NCI-H524 treated with DMSO at 0.1 percent for 48 hours (cell line): ENCODE results near the gene POLL.

Source experiments
- DNase-seq: peaks from one replicate; lab custom pipeline; 2025; lab: John Stamatoyannopoulos, UW

POLL gene

DNA sequence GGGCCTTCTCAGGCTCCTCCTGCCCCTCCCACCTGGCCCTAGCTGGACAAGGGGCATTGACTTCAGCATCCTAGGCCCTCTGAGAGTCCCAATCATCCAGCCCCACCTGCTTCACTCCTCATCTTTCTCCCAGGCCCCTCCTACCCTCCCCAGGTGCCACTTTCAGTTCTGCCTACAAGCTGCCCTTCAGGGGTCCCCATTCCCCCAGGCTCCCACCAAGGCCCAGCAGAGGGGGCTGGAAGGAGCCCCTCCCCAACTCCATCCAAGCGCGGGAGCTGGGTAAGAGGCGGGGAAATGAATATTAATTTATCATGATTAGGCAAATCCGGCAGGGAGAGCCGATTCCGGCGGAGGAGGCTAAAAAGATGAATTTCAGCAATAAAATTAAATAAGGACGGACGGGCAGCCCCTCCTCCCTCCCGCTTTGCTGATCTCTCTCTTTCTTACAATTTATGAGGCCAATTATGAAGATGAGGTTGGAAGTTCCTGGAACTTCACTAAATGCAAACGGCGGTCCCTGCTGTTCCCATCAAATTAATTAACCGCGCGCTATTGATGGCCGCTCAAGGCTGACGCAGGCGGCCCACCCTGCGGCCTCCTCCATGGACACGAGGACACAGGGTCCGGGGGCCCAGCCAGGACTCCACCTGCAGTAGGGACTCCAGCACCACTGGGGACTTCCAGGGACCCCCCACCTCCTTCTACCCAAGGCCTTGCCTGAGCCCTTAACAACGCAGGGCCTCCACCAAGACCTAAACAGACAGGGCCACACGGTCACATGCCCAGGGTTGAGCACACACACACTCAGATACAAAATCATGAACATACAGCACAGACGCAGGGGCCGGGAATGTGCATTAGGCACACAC lies 13.9 kb downstream of the POLL start:
- no peak for DNase-seq

DNA sequence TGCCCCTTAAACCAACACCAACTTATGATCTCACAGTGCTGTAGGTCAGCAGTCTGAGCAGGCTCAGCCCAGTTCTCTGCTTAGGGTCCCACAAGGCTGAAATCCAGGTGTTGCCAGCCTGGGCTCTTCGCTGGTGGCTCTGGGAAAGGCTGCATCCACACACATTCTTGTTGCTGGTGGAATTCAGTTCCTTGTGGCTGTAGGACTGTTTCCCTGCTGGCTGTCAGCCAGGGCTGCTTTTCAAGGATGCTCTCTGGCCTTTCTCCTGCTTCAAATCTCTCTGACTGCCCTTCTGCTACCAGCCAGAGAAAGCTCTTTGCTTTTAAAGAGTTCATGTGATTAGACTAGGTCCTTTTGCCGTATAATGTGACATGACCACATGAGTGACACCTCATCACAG lies 15.3 kb downstream of the POLL start:
- DNase-seq: no peak

DNA sequence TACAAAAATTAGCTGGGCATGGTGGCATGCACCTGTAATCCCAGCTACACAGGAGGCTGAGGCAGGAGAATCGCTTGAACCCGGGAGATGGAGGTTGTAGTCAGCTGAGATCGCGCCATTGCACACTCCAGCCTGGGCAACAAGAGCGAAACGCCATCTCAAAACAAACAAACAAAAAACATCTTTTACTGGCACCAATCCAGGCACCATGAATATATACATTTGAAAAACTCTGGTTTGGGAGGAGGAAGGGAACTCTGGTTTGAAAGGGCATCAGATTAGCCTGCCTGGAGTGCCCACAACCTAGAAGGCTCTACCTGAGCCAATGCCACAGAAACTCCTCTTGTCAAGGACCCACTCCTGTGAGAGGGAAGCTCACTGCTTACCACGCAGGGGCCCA lies 15.9 kb downstream of the POLL start:
- DNase-seq: no peak

DNA sequence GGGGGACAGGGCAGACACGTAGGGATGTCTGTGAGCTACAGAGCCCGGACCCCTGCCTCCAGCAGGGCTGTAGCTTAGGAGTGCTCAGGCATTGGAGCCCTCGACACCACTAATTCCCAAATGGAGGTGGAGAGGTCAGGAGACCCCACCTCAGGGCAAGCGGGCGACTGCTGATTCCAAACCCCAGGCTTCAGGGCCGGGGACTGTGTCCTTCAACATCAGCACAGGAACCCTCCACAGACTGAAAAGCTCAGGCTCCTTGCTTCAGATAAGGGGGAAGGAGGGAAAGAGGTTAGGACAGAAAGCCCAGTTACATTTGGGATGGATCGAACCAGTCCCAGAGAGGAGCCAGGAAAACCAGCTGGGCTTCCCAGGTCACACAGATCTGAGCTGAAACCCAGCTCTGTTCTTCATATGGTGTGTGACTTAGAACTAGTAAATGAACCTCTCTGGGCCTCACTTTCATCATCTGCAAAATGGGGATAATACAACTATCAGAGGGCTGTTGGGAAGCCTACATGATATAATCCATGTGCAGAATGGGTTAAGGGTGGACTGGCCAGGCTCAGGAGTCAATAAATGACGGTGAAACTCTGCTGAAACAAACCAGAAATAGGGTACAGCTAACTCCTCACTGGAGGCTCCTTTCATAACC lies 16.7 kb downstream of the POLL start:
- no peak for DNase-seq

DNA sequence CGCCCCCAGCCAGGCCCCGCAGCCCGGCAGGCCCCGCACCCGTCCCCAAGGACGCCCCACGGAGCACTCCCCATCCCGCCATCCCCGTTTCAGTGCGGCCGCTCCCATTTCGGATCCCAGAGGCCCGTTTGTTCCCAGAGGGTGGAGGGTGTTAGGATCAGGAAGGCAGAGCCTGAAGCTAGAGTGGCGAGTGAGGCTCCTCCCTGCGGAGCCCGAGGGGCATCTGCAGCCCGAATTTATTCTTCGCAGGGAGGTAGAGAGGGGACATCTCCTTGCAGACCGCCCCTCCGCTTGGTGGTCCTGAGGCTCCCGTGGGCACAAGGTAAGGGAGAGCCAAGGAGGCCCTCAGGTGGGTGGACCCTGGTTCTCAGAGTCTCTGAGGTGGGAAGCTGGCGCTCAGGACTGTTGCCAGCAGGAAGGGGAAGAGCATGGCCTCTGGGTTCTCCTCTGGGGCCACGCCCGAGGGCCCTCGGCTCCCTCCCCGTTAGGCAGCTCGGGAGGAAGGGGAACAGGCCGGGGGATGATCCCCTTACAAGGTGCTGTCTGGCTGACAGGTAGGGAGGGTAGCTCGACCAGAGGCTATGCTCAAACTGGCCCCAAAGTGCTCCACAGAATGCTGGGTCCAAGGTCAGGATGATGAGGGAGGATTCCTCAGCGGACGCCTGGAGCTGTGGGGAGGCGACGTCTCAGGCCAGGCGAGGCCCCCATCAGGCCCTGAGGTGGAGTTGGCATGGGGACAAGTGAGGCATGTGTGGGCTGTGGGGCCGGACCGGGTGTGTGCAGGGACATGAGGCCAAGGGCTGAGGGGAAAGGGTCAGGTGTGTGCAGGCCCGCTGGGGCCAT lies 17.4 kb downstream of the POLL start:
- no peak for DNase-seq

DNA sequence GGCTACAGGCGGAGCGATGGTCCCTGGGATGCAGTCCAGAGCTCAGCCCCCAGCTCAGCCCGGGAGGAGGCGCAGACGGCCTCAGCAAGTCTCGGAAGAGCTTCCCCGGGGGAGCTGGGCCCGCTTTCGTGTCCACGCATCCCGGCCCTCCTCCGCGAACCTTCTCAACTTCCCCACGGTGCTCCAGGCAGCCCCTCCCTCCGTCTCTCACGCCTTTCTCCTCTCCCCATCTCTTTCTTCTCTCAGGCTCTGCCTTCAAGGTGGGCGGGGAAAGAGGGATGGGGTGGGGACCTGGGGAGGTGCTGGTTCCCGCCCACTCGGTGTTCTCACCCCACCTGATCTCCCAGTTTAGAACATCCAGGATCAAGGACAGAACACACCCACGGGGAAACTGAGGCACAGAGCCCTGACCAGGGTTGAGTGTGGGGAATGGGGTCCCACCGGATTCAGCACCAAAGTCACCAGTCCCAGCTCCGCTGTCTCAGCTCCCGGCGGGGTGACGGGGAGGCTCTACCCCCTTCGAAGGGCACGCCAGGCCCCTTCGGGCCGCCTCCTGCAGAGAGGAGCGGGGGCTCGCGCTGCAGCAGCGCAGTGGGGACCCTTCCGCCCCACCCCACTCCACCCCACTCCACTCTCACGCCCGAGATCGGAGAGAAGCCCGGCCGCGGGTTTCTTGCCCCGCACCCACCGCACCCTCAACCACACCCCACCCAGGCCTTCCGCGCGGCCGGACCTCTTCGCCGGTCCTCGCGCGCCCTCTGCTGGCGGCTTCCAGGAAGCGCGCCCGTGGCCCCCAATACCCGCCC lies 18.2 kb downstream of the POLL start:
- no peak for DNase-seq

DNA sequence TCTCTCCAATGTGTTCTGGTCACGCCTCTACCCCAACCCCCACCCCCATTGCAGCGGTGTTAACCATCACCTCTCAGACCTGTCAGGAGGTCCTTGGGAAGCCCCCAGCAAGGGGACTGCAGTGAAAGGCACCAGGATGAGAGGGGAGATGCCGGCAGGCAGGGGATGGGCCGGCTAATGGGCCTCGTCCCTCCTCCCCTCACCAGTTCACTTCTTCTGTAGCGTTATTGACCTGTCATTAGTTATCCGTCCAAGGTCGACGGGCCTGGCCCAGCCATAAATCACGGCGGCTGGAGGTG lies 18.8 kb downstream of the POLL start:
- no peak for DNase-seq

DNA sequence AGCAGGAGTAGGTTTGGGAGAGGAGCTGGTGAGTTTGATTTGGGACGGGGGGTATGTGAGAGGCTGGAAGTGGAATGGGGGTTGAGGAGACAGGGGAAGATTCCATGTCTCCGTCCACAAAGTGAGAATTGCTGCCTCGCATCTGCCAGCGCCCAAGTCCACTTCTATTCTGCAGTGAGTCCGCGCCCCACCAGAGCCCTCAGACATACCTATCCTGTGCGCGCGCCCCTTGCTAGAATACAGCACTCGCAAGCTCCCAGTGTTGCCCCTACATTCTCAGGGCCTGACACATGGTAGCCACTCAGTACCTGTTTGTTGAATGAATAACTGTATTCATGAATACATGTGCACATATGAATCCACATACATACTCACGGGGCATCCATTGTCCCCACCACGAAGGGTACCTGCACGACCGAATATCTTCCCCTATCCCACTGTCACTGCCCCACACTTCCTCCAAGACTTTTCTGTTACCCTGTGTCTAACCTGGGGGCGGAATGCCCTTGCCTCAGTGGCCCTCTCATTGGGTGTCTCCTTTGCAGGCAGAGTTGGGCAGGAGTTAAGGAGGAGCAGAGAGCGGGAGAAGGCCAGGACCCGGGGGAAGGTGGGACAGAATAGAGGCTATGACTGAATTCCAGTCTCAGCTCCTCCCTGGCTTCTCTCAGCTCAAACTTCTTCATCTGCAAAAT lies 19.9 kb downstream of the POLL start:
- no peak for DNase-seq

DNA sequence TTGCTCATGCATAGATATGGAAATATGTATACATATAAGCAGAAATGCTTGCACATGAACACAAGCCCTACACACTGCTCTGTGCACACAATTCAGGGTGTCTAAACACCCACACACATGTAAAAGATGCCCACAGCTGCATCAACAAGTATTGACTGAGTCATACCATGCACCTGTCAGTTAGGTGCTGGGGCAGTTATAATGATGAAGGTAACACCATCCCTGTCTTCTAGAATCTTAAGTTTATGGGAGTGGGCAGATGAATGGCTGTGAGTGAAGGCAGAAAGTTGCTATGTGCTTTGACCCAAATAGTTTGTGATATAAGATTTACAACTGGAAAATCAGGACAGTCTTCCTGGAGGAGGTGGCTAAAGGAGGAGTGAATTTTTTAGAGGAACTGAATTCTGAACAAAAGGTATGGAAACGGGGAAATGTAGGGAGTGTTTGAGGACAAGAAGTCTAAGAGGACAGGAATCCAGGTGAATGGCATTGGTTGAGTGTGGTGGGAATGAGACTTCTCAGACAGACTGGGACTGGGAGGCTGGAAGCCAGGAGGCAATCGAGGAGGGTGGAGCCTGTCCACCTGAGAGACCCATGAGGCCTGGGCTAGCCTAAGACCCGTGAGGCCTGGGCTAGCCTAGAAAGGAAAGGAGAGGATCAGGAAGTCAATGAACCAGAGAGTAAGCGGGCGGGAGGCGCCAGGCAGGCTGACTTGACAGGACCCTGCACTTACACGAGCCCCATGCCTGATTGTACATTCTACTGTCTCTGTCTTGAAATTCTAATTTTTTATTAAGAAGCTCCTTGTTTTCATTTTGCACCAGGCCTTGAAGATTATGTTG lies 20.7 kb downstream of the POLL start:
- no peak for DNase-seq

DNA sequence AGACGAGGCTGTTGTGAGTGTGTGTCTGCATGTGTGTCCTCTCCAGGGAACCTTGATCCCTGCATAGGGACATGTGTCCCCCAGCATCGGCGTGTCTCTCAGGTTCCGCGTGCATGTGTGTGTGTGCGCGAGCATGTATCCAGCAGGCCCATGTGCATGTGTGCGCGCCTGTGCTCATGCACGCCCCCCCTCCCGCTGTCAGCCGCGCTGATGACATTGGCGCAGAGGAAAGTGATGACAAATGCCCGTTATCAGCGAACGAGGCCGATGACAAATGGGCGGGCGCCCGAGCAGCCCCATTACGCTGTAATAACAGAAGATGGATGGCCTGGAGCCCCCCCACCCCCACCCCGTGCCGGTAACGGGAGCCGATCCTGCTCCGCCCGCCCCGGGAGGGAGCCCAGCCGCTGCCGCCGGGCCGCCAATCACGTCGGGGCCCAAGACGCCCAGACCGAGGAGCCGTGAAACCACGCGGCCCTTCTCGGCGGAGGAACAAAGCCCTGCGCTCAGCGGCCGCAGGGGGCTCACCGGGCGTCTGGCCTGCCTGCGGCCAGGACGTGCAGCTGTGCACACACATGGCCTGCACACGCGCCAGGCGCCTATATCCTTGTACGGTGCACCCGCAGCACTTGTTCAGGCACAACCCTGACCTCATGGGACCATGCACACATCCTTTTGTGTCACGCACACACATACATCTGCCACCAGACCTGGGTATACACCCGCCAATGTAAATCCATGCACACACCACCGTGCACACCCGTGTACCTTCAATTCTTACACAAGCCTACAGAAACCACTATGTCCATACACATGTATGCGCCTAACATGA lies 21.5 kb downstream of the POLL start:
- DNase-seq: no peak

DNA sequence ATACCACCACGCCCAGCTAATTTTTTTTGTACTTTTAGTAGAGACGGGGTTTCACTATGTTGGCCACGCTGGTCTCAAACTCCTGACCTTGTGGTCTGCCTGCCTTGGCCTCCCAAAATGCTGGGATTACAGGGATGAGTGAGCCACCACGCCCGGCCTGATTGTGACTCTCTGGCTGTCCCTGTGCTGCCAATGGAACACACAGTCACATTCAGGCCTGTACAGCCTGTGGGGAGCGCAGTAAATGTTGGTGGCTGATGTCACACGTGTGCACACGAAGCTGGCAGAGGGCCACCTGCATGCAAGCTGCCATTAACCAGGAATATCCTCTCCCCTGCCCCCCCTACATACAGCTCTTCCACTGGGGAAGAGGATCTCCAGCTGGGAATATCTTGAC lies 22.1 kb downstream of the POLL start:
- no peak for DNase-seq

DNA sequence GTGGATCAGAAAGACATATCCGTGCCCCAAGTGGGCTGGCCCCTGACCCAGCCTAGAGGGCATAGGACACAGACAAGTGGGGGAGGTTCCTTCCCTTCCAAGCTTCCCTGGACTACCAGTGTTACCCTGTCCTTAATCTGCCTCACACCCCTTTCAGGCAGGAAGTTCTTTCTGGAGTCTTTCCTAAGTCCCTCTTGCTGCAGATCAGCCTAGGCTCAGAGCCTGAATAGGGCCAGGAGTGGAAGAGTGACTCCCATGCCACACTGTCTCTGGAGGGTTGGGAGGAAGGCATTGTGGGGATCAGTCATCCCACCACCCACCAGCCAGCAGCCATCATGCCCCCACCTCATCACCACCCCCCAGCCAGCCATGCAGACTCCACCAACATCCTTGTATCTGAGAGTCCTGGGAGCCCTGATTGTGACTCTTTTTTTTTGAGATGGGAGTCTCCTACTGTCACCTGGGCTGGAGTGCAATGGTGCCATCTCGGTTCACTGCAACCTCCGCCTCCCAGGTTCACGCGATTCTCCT lies 22.6 kb downstream of the POLL start:
- DNase-seq: no peak

DNA sequence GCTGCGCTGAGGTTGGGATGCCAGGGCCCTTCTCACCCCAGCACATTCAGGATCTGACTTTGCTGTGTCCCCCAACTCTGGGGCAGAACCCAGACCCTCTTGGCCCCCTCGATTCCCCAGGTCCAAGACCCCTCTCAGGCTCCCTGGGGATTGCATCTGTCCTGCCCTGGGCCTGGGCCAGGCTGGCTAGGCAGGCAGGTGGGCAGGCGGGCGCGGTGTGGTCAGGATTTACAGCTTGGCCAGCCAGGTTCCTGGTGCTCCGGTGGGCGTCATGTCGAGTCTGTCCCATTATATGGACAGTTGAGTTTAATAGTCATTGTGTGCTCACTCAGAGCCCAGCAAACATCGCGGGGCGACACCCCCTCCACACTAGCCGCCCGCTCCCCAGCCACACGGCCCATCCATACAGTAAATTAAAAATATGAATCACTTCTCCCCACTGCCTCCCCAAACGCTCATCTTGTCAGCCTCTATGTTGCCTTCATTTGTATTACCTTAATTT lies 23.5 kb downstream of the POLL start:
- DNase-seq: no peak

DNA sequence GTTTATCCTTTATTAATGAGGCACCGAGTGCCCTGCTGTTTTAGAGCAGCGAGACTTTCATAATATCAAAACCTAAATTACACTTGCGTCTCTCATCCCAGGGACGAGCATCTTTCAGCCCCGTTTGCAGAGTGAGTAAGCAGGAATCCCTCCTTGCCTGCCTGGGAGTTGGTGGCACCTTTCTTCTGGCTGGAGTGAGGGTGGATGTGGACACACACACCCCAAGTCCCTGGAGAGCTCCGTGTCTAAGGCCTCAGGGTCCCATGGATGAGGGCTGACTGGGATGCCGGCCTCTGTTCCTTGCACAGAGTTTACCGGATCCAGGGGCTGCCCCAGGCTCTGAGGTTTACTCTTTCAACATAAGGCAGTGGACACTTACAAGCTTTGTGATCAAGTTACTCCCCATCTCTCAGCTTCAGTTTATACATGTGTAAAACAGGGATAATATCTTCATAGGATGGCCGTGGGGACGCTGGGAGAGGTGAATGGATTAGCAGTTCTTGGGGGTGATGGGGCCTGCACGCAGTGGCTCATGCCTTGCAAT lies 24.5 kb downstream of the POLL start:
- DNase-seq: no peak

DNA sequence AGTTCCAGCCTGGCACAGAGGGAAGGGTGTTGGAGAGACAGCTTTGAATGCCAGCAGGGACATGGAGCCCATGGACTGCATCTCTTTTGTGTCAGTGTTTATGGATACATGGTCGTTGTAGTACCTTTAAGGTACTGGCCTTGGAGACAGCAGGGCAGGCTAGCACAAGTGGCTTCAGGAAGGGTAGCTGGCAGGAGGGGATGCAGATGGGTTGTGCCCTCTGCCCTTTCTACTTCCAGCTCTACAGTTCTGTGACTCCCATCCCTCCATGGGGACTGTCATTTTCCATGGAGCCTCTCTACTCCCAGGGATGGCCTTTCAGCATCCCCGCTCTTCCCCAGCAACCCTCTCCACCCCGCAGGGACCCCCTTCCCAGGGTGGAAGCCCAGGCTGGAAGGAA lies 25.1 kb downstream of the POLL start:
- no peak for DNase-seq

DNA sequence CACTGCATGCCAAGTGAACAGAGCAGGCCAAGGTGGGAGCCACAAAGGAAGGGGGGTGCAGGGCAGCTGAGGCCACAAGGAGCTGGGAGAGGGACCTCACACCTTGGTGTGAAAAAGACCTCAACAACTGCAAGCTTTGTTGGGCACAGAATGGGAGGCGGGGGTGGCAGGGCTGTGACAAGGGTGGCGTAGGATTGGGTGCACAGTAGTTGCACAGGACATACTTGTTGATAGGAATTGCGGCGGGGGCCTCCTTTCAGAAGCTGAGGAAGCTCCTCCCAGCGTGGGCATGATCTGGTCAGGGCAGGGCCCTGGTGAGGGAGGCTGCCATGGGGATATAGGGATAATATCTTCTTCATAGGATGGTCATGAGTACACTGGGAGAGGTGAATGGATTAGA lies 25.8 kb downstream of the POLL start:
- DNase-seq: no peak

DNA sequence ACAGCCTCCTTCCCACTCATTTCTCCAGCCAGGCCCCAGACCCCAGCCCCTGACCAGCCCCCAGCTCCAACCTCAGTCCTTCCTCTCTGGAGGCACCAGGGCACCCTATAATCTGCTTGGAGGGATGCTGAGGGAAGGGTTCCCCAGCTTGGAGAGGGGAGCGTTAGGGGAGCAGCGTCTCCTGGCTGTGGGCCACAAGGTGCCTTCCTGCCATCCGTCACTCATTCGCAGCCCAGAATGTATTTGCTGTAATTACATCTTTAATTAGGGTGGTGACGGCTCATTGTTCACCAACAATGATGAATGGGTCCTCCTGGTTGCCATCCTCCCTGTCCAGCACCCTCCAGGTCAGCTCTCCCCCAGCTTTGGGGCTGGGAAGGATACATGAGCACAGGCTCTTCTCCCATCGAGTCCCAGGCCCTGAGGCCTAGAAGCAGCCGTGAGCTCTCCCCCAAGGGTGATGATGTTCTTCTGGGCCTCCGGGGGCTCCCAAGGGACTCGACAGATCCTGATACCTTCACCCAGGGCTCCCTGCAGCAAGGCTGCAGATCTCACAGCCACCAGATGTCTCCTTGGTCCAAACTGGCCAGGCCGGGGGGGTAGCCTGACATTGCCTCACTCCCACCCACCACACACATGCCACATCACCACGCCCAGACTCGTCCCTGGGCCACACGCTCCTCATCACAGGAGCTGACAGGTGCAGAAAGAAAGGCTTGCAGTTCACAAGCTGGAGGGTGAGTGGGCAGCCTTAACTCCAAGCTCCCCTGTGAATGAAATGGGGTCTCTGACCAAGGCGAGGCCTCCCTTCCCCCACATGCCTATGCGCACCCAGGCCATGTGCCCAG lies 26.8 kb downstream of the POLL start:
- no peak for DNase-seq
